ENCODE data around the gene TNS3. TPM values are rescaled to one million over a fixed set of nuclear protein-coding genes. Genes with fewer than 3 reads are reported as not detected.

TNS3 gene
- polyA plus RNA-seq, 3 donors, result 5.2 to 30.3 (median 7.9) TPM

DNA sequence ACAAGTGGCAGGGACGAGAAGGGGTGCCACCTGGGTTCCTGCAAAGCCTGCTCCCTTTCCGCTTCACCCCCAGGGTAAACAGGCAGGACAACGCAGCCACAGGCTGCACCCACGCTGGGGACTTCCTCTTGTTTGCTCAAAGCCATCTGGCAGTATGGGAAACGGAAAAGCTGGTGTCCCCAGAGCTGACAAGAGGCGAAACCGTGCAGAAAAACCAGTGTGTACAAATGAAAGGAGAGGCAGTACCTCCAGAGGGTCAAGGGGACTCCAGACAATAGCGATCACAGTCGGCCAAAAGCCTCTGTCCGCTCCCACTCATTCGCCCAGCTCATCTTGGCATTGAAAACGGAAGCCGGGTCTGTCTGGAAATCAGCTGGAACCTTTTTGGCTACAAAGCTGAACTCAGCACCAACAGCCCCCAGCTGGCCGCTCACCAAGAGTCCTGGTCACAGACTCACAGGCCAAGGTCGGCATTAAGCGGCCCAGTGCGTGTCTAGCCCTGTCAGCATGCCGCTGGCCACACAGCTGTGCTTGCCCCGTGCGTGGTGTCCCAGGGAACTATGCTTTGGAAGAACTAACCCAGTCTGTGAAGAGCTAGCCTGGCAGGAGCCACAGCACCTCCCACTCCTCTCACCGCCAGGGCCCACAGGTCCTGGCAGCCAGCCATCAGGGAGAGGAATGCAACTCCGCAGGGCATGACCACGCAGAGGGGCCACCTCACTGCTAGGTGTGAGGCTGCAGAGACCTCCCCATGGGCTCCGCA, 10.4 kb downstream of the TNS3 start:
- H3K27me3 Mint-ChIP-seq (ENCODE audit: low read depth in 3 of 3), result peaks cover 0 to 2% (median 0%) of the 10 kb centered on the region in 3 donors
- peaks cover 86% of the 10 kb centered on the region for H3K4me1 Mint-ChIP-seq
- H3K4me2 ChIP-seq (replicated peaks; ENCODE audit: extremely low read depth, low read length, poor library complexity, severe bottlenecking), result peak overlapping the region; percentile 72
- intact Hi-C loops (cut with micrococcal nuclease), result loop anchor here (2.0 to 10.0 kb wide), 6 partner anchors 29 to 523 kb away; no protein-coding TSS in a partner anchor
- peak overlapping the region; percentile 56 for H3K9ac ChIP-seq (ENCODE audit: insufficient read depth, low read length, poor library complexity, severe bottlenecking)
- H3K4me1 ChIP-seq (ENCODE audit: control insufficient read depth in 1 of 2, insufficient read depth in 2 of 2, low read length in 2 of 2), result peaks cover 80 to 82% of the 10 kb centered on the region in 2 donors
- H3K9me3 ChIP-seq (replicated peaks in 1 of 2; ENCODE audit: control insufficient read depth in 1 of 2, insufficient read depth in 1 of 2, low read length in 2 of 2), result no peaks in the 10 kb centered on the region
- TF ChIP-seq CTCF (IDR thresholded peaks at IDR 0.05), result no peak
- WGBS (ENCODE audit: insufficient coverage), result 3% methylated on average over 19 of the region's 24 CpGs
- peaks cover 0 to 3% (median 0%) of the 10 kb centered on the region in 7 donors for H3K9me3 Mint-ChIP-seq
- H2AFZ ChIP-seq (ENCODE audit: insufficient read depth, low read depth, low read length, poor library complexity, severe bottlenecking), result peak overlapping the region; percentile 60
- no peaks in the 10 kb centered on the region for H3K27me3 ChIP-seq (ENCODE audit: control insufficient read depth in 2 of 2, insufficient read depth in 2 of 2, low read length in 2 of 2)
- H3K4me3 ChIP-seq (replicated peaks in 1 of 3; ENCODE audit: low read depth in 2 of 3, low read length in 3 of 3), result peak overlapping the region in 2 of 3 experiments; percentile 18 to 64
- peak overlapping the region; percentile 90 to 91 for H3K27ac ChIP-seq (ENCODE audit: low read depth in 1 of 2, low read length in 2 of 2)
- H3K4me3 Mint-ChIP-seq, result peak overlapping the region; percentile 75 to 82
- H3K36me3 ChIP-seq (replicated peaks in 1 of 2; ENCODE audit: control insufficient read depth in 1 of 2, insufficient read depth in 2 of 2, low read length in 2 of 2), result peaks cover 2 to 7% of the 10 kb centered on the region in 2 donors
- peaks cover 94% of the 10 kb centered on the region for H3K79me2 ChIP-seq (ENCODE audit: insufficient read depth, low read length)
- peak in 2 of 3 donors; percentile 44 to 47 for DNase-seq
- peaks cover 23 to 52% of the 10 kb centered on the region in 2 donors for H3K36me3 Mint-ChIP-seq
- peak overlapping the region; percentile 90 to 98 (median 96) for H3K27ac Mint-ChIP-seq
- peaks cover 17% of the 10 kb centered on the region for H4K20me1 ChIP-seq (ENCODE audit: insufficient read depth, low read length)

GRCh38 chr7:47570649-47571050, 11.3 kb downstream of the TNS3 start:
- peaks cover 77% of the 10 kb centered on the region for H3K4me1 Mint-ChIP-seq
- peaks cover 0 to 3% (median 0%) of the 10 kb centered on the region in 7 donors for H3K9me3 Mint-ChIP-seq
- intact Hi-C loops (cut with micrococcal nuclease), result loop anchor here (2.0 to 10.0 kb wide), 6 partner anchors 30 to 524 kb away; no protein-coding TSS in a partner anchor
- H3K27me3 Mint-ChIP-seq (ENCODE audit: low read depth in 3 of 3), result no peaks in the 10 kb centered on the region
- peaks cover 20 to 47% of the 10 kb centered on the region in 2 donors for H3K36me3 Mint-ChIP-seq
- peak overlapping the region; percentile 56 for H3K9ac ChIP-seq (ENCODE audit: insufficient read depth, low read length, poor library complexity, severe bottlenecking)
- peak overlapping the region; percentile 90 to 98 (median 96) for H3K27ac Mint-ChIP-seq
- H2AFZ ChIP-seq (ENCODE audit: insufficient read depth, low read depth, low read length, poor library complexity, severe bottlenecking), result peak overlapping the region; percentile 60
- no peaks in the 10 kb centered on the region for H3K27me3 ChIP-seq (ENCODE audit: control insufficient read depth in 2 of 2, insufficient read depth in 2 of 2, low read length in 2 of 2)
- DNase-seq, result no peak
- H3K4me1 ChIP-seq (ENCODE audit: control insufficient read depth in 1 of 2, insufficient read depth in 2 of 2, low read length in 2 of 2), result peaks cover 71 to 74% of the 10 kb centered on the region in 2 donors
- WGBS (ENCODE audit: insufficient coverage), result no CpG with 5 or more reads among the region's 4 CpGs
- peak overlapping the region in 1 of 3 experiments; percentile 64 for H3K4me3 ChIP-seq (replicated peaks in 1 of 3; ENCODE audit: low read depth in 2 of 3, low read length in 3 of 3)
- H3K4me2 ChIP-seq (replicated peaks; ENCODE audit: extremely low read depth, low read length, poor library complexity, severe bottlenecking), result peak overlapping the region; percentile 72
- H3K27ac ChIP-seq (ENCODE audit: low read depth in 1 of 2, low read length in 2 of 2), result peak overlapping the region; percentile 90 to 91
- no peak for TF ChIP-seq CTCF (IDR thresholded peaks at IDR 0.05)
- H4K20me1 ChIP-seq (ENCODE audit: insufficient read depth, low read length), result peaks cover 26% of the 10 kb centered on the region
- H3K36me3 ChIP-seq (replicated peaks in 1 of 2; ENCODE audit: control insufficient read depth in 1 of 2, insufficient read depth in 2 of 2, low read length in 2 of 2), result peaks cover 0 to 15% of the 10 kb centered on the region in 2 donors
- H3K4me3 Mint-ChIP-seq, result peak overlapping the region; percentile 45 to 82
- no peaks in the 10 kb centered on the region for H3K9me3 ChIP-seq (replicated peaks in 1 of 2; ENCODE audit: control insufficient read depth in 1 of 2, insufficient read depth in 1 of 2, low read length in 2 of 2)
- peaks cover 94% of the 10 kb centered on the region for H3K79me2 ChIP-seq (ENCODE audit: insufficient read depth, low read length)

Data from CD14-positive monocyte (primary cell).